NB4 (cell line): Measurements from ENCODE around the gene AGXT.

Experiments
- DNase-seq: peaks from one replicate; pipeline ENCODE4 v3.0.0; 2010; ENCODE audit warnings: low read depth
- H3K4me3 ChIP-seq: one replicate; pipeline ENCODE4 v1.5.1; 2011; ENCODE audit warnings: mild to moderate bottlenecking, low read depth, low read length, moderate library complexity
- MAX ChIP-seq: IDR thresholded peaks from 2 replicates; pipeline ENCODE4 v1.6.1; 2011; ENCODE audit warnings: low read depth, low read length
- MYC ChIP-seq: IDR thresholded peaks from 2 replicates; pipeline ENCODE4 v1.6.1; 2011; ENCODE audit warnings: low read depth, low read length
- POLR2A ChIP-seq: IDR thresholded peaks from 2 replicates; pipeline ENCODE4 v1.6.1; 2011; ENCODE audit warnings: mild to moderate bottlenecking; ENCODE audit not compliant: insufficient read length; ENCODE audit errors: extremely low read depth
- TF ChIP-seq, protein P1 (sequence below): IDR thresholded peaks from one replicate; pipeline ENCODE4 v1.5.1; 2012; ENCODE audit warnings: low read depth, low read length

The AGXT gene

GRCh38 chr2:240921995-240922244 lies 53.3 kb downstream of the AGXT start:
- no peak for DNase-seq
- no peak overlapping the region for H3K4me3 ChIP-seq
- TF ChIP-seq, protein P1, sequence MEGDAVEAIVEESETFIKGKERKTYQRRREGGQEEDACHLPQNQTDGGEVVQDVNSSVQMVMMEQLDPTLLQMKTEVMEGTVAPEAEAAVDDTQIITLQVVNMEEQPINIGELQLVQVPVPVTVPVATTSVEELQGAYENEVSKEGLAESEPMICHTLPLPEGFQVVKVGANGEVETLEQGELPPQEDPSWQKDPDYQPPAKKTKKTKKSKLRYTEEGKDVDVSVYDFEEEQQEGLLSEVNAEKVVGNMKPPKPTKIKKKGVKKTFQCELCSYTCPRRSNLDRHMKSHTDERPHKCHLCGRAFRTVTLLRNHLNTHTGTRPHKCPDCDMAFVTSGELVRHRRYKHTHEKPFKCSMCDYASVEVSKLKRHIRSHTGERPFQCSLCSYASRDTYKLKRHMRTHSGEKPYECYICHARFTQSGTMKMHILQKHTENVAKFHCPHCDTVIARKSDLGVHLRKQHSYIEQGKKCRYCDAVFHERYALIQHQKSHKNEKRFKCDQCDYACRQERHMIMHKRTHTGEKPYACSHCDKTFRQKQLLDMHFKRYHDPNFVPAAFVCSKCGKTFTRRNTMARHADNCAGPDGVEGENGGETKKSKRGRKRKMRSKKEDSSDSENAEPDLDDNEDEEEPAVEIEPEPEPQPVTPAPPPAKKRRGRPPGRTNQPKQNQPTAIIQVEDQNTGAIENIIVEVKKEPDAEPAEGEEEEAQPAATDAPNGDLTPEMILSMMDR, result no peak
- TF ChIP-seq POLR2A, result no peak
- TF ChIP-seq MAX, result no peak
- no peak for TF ChIP-seq MYC

- no peak for TF ChIP-seq MAX
- TF ChIP-seq POLR2A, result no peak
- no peak for TF ChIP-seq MYC
- TF ChIP-seq, protein P1, result no peak
- H3K4me3 ChIP-seq, result no peak overlapping the region
- DNase-seq, result no peak
Observed at GRCh38 chr2:240922245-240922981, 53.8 kb downstream of the AGXT start.

DNA sequence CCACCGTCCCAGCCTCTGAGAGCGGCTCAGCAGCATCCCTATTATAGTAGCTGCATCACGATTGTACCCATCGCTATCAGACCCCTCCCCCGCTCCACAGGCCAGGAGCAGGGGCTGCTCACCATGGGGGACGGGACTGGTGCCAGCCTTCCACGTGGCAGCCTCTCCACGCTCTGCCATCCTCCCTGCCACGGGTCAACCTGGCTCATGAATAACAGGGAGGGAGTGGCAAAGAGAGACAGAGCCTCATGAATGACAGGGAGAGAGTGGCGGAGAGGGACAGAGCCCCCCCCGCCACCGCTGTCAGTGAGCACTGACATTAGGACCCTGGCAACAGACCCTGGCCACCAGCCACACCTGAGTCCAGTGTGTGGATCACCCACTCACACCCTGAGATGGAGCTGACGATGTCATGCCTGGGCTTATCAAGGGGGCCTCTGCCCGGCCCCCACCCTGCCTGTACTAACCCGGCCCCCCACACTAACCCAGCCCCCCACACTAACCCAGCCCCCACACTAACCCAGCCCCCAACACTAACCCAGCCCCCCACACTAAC lies 54.4 kb downstream of the AGXT start:
- no peak for DNase-seq
- TF ChIP-seq MYC, result no peak
- TF ChIP-seq, protein P1, result no peak
- no peak for TF ChIP-seq MAX
- no peak for TF ChIP-seq POLR2A
- H3K4me3 ChIP-seq, result no peak overlapping the region

DNA sequence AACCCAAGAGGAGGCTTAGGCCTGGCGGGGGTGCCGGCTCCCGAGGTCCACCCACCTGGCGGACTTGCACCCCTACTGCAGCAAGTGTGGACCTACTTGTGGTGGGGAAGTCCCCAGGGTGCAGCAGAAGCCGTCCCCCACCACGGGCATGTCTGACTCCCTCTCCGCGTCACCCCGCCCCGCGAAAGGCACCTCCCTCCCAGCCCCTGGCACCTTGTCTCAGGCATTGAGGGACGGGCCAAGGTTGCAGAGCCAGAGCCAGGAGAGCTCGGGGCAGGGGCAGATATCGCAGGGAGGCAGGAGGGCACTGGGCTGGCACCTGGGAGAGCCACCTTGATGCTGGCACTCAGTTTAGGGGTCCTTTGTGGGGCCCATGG lies 56.6 kb downstream of the AGXT start:
- TF ChIP-seq MAX (no peak), MYC (no peak), POLR2A (no peak)
- TF ChIP-seq, protein P1, result no peak
- no peak overlapping the region for H3K4me3 ChIP-seq
- DNase-seq, result peak; percentile 43

- no peak for TF ChIP-seq MAX
- no peak for TF ChIP-seq MYC
- TF ChIP-seq POLR2A, result no peak
- TF ChIP-seq, protein P1, result no peak
- no peak overlapping the region for H3K4me3 ChIP-seq
Observed at GRCh38 chr2:240925568-240926515, 57.2 kb downstream of the AGXT start.

More at GRCh38 chr2:240925568-240926515, 57.2 kb downstream of the AGXT start:
- no peak for DNase-seq
